ENCODE data around the gene FUT8.

The FUT8 gene

GRCh38 chr14:65788876-65789275, 376.3 kb downstream of the FUT8 start:
- TF ChIP-seq, protein P1, sequence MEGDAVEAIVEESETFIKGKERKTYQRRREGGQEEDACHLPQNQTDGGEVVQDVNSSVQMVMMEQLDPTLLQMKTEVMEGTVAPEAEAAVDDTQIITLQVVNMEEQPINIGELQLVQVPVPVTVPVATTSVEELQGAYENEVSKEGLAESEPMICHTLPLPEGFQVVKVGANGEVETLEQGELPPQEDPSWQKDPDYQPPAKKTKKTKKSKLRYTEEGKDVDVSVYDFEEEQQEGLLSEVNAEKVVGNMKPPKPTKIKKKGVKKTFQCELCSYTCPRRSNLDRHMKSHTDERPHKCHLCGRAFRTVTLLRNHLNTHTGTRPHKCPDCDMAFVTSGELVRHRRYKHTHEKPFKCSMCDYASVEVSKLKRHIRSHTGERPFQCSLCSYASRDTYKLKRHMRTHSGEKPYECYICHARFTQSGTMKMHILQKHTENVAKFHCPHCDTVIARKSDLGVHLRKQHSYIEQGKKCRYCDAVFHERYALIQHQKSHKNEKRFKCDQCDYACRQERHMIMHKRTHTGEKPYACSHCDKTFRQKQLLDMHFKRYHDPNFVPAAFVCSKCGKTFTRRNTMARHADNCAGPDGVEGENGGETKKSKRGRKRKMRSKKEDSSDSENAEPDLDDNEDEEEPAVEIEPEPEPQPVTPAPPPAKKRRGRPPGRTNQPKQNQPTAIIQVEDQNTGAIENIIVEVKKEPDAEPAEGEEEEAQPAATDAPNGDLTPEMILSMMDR (IDR thresholded peaks at IDR 0.05; ENCODE audit: low read length, missing control alignments), result no peak
- no peak overlapping the region for H3K4me3 ChIP-seq (replicated peaks; ENCODE audit: low read depth, low read length)
- no peak for DNase-seq (ENCODE audit: low read depth)

DNA sequence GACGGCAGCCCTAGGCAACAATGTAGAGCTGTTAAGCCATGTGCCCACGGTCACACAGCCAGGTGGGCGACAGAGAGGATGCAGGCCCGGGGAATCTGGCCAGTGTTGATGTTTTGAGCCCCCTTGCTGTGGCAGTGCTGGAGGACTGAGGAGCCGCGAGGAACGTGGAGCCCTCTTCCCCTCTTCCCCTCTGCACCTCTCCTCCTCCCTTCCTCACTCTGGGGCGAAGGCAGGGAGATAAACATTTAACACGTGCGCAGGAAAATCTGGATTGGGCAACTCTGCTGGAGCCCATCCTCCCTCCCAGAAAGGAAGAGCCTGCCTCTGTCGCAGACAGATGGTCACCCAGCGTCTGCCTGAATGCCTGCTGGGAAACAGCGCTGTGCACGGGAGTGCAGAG, 376.8 kb downstream of the FUT8 start:
- TF ChIP-seq, protein P1 (IDR thresholded peaks at IDR 0.05; ENCODE audit: low read length, missing control alignments), result no peak
- H3K4me3 ChIP-seq (replicated peaks; ENCODE audit: low read depth, low read length), result no peak overlapping the region
- DNase-seq (ENCODE audit: low read depth), result no peak

DNA sequence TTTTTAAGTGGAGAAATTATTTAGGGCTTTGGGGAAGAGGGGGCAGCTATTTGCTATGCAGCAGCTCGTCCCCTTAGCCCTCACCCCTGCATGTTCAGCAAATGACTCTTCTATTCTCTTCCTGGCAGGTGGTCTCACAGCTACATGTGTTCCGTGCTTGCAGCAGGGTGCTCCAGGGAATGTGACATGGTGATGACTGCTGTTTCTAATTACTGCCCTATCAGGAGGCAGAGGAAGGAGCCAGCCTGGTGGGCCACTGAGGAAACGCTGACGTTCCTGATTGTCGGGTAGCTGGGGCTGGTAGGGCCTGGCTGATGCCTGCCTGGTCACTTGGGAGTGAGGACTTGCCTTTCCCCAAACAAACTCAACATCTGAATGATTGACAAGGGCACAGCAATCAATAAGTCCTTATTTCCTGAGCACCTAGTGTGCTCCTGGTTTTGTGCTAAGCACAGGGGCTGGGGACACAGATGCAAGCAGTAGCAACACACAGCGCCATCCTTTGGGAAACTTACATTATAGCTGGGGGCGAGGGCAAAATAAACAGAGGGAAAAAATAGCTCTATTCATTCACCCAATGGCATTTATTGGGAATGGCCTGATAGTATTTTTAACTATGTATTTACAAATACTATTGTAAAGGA, 377.8 kb downstream of the FUT8 start:
- H3K4me3 ChIP-seq (replicated peaks; ENCODE audit: low read depth, low read length), result no peak overlapping the region
- TF ChIP-seq, protein P1 (IDR thresholded peaks at IDR 0.05; ENCODE audit: low read length, missing control alignments), result no peak
- no peak for DNase-seq (ENCODE audit: low read depth)

DNA sequence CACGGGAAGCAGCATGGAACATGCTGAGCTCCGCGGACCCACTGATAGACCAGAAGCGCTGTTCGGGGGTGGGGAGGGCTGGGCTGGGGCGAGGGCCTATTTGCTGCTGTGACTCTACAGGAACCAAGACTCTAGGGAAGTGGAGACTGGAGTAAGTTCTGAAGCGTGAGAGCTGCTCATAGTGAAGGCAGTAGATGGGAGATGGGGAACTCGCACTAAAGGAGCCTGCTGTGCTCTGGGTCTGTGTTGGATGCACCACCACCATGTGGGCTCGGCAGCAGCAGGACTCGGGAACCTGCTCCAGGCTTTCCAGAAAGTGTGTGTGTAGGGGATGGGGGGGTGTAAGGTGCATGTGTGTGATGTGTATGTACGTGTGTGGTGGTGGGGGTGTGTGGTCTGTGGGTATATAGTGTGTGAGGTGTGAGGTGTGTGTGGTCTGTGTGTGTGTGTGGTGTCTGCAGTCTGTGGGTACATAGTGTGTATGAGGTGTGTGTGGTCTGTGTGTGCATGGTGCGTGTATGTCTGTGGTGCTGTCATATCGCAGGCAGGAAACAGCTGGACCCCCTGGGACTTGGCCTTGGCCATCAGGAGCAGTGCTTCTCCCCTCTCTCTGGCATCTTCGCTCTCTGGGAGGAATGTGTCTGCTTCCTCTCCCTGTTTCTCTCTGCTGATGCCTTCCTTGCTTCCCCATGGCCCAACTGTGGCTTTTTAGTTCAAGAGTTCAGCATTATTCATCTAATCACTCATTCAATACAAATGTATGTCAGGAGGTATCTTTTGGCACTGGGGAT, 378.9 kb downstream of the FUT8 start:
- TF ChIP-seq, protein P1 (IDR thresholded peaks at IDR 0.05; ENCODE audit: low read length, missing control alignments), result no peak
- no peak overlapping the region for H3K4me3 ChIP-seq (replicated peaks; ENCODE audit: low read depth, low read length)
- DNase-seq (ENCODE audit: low read depth), result peak; percentile 18

DNA sequence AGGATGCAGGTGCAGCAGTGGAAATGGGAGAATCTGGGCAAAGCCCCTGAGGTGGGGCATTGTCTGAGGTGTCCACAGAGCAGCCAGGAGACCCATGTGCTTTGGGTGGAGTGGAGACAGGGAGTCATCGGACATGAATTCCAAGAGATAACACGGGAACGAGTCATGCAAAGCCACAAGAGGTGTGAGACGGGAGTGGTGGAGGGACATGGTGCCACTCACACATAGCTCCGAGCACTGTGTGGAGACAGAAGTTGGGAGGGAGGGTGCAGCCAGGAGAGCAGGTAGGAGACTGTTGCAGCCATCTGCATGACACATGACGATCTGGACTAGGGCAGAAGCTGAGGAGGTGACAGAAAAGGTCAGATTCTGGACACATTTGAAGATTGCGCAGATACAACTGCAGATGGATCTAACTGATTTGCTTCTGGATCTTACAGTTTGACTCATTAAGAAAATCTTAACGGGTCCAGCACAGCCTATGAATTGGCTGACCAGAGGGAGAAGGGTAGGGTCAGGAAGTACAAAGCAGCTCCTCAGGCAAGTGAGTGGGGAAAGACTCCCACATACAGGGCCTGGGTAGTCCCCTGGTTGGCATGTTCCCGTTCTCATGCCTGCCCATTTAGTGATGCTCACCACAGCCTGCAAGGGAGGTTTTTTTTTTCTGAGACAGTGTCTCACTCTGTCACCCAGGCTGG, 379.8 kb downstream of the FUT8 start:
- DNase-seq (ENCODE audit: low read depth), result no peak
- H3K4me3 ChIP-seq (replicated peaks; ENCODE audit: low read depth, low read length), result no peak overlapping the region
- TF ChIP-seq, protein P1 (IDR thresholded peaks at IDR 0.05; ENCODE audit: low read length, missing control alignments), result no peak
